ENCODE measurements around the gene MRPS6. TPM values are rescaled to one million over a fixed set of nuclear protein-coding genes. Genes with fewer than 3 reads are reported as not detected.

Gene MRPS6
- total RNA-seq, 1 donor from 2014 or later = 14.2 TPM

DNA sequence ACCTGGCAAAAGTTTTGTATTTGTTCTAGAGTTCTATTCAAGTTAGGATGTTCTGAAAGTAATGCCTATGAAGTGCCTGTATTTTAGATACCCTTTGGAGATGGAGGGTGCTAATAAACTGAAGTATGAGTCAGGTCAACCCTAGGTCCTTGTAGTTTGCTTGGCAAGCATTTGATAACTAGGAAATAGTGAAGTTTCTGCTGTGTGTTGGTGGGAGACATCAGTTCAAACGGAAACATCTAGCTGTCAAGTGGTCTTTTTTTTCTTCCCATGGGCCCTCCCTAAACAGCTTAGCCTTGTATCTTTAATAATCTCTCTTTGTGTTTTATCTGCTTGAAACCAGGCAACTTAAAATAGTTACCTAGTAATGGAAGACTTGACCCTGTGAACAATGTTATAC, 4.5 kb downstream of the MRPS6 start:
- H3K4me3 ChIP-seq (ENCODE audit: low read depth, low read length) = no peak overlapping the region
- no peak for FAIRE-seq
- DNase-seq (ENCODE audit: low read depth) = no peak
- H3K27me3 ChIP-seq (ENCODE audit: control insufficient read depth, insufficient read depth, low read length) = no peaks in the 10 kb centered on the region
- H3K36me3 ChIP-seq (ENCODE audit: control insufficient read depth, insufficient read depth, low read length) = no peaks in the 10 kb centered on the region
- TF ChIP-seq, protein P1, sequence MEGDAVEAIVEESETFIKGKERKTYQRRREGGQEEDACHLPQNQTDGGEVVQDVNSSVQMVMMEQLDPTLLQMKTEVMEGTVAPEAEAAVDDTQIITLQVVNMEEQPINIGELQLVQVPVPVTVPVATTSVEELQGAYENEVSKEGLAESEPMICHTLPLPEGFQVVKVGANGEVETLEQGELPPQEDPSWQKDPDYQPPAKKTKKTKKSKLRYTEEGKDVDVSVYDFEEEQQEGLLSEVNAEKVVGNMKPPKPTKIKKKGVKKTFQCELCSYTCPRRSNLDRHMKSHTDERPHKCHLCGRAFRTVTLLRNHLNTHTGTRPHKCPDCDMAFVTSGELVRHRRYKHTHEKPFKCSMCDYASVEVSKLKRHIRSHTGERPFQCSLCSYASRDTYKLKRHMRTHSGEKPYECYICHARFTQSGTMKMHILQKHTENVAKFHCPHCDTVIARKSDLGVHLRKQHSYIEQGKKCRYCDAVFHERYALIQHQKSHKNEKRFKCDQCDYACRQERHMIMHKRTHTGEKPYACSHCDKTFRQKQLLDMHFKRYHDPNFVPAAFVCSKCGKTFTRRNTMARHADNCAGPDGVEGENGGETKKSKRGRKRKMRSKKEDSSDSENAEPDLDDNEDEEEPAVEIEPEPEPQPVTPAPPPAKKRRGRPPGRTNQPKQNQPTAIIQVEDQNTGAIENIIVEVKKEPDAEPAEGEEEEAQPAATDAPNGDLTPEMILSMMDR (IDR thresholded peaks at IDR 0.05; ENCODE audit: insufficient read depth, low read length, severe bottlenecking) = no peak

DNA sequence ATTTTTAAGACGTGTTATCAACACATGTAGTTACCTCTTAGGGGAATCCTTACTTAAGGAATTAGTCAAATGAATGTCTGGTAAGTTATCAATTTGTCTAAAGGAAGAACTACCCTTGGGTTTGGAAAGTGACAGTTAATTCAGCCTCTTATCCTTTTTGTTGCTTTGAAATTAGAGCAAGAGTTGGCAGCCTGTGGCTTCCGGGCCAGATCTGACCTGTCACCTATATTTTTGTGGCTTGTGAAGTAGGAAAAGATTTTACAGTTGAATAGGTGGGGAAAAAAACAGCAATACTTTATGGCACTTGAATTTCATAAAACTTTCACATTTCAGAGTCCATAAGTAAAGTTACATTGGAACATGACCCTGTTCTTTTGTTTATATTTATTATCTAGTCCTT, 5.5 kb downstream of the MRPS6 start:
- TF ChIP-seq, protein P1 (IDR thresholded peaks at IDR 0.05; ENCODE audit: insufficient read depth, low read length, severe bottlenecking) = no peak
- H3K4me3 ChIP-seq (ENCODE audit: low read depth, low read length) = no peak overlapping the region
- H3K27me3 ChIP-seq (ENCODE audit: control insufficient read depth, insufficient read depth, low read length) = no peaks in the 10 kb centered on the region
- no peak for DNase-seq (ENCODE audit: low read depth)
- H3K36me3 ChIP-seq (ENCODE audit: control insufficient read depth, insufficient read depth, low read length) = no peaks in the 10 kb centered on the region
- no peak for FAIRE-seq

DNA sequence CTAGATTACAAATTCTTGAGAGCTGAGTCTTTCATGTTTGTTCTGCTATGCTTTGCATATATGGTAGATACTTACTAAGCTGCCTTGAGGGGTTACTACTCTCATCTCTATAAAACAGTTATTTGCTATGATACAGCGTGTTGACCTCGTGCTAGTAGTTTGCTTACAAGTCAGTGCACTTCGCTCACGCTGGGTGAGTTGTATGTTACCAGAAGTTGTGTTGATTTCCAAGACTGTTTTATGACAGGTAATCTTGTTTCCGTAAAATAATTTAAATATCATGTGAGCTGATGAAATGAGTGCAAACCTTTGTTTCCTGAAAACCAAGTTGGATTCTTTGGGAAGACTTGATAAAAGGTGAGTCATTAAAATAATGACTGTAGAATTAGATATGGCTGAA, 7.3 kb downstream of the MRPS6 start:
- no peak for FAIRE-seq
- no peaks in the 10 kb centered on the region for H3K27me3 ChIP-seq (ENCODE audit: control insufficient read depth, insufficient read depth, low read length)
- no peak for DNase-seq (ENCODE audit: low read depth)
- TF ChIP-seq, protein P1 (IDR thresholded peaks at IDR 0.05; ENCODE audit: insufficient read depth, low read length, severe bottlenecking) = no peak
- H3K36me3 ChIP-seq (ENCODE audit: control insufficient read depth, insufficient read depth, low read length) = no peaks in the 10 kb centered on the region
- H3K4me3 ChIP-seq (ENCODE audit: low read depth, low read length) = no peak overlapping the region

DNA sequence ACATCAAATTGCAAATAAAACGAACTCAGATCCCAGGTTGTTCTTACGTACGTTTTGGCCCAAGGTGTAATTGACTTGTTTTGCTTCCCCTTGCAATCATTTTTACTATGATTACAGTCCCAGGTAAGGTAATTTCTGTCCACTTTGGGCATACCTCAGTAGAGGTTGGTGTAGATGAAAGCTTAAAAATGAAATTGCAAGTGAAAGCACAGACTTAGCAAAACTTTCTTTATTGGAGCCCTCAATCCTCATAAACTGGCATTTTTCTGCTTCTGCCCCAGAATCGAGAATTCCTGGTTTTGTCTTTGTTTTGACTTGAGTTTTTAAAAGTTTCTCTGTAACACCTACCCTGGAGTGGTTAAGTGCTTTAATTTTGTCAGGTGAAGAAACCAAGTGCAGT, 9.4 kb downstream of the MRPS6 start:
- TF ChIP-seq, protein P1 (IDR thresholded peaks at IDR 0.05; ENCODE audit: insufficient read depth, low read length, severe bottlenecking) = no peak
- FAIRE-seq = no peak
- DNase-seq (ENCODE audit: low read depth) = no peak
- Histone ChIP-seq H3K36me3 (ENCODE audit: control insufficient read depth, insufficient read depth, low read length) (no peaks in the 10 kb centered on the region), H3K4me3 (ENCODE audit: low read depth, low read length) (no peak overlapping the region), H3K27me3 (ENCODE audit: control insufficient read depth, insufficient read depth, low read length) (no peaks in the 10 kb centered on the region)

DNA sequence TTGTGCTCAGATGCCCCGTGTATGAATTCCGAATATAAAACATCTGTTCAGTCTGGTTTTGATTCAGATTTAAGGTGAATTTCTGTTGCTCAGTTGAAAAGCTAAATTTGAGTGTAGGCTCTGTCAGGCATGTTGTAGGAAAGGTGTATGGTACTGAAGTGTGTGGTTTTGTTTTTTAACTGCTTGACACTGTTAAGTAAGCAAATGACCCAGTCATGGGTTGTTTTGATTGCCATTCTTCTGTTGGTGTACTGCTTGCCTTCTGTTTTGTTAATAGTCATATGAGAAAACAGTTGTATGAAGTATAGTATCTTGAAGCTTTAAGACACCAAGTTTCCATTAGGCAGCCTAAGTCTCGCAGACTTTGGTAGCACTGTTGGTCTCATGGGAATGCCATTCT, 10.0 kb downstream of the MRPS6 start:
- no peaks in the 10 kb centered on the region for H3K27me3 ChIP-seq (ENCODE audit: control insufficient read depth, insufficient read depth, low read length)
- no peaks in the 10 kb centered on the region for H3K36me3 ChIP-seq (ENCODE audit: control insufficient read depth, insufficient read depth, low read length)
- TF ChIP-seq, protein P1 (IDR thresholded peaks at IDR 0.05; ENCODE audit: insufficient read depth, low read length, severe bottlenecking) = no peak
- no peak overlapping the region for H3K4me3 ChIP-seq (ENCODE audit: low read depth, low read length)
- FAIRE-seq (no peak), DNase-seq (ENCODE audit: low read depth) (no peak)

DNA sequence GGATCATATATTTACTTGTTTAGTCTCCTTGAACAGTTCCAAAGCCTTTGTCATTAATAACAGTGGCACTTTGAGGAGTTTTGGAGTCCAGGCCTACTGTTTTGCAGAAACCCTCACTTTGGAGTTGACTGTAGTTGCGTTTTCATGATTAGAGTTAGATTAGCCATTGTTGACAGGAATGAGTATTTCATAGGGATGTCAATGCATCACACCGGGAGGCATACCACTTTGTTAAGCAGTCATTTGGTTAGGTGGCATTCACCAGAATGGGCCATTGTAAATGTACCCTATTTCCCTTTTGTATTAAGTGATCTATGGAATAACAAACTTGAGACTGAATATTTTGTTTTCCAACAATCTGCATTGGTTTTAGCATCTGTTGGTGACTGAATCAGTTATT, 11.8 kb downstream of the MRPS6 start:
- FAIRE-seq (no peak), DNase-seq (ENCODE audit: low read depth) (no peak)
- H3K36me3 ChIP-seq (ENCODE audit: control insufficient read depth, insufficient read depth, low read length) = no peaks in the 10 kb centered on the region
- H3K27me3 ChIP-seq (ENCODE audit: control insufficient read depth, insufficient read depth, low read length) = no peaks in the 10 kb centered on the region
- TF ChIP-seq, protein P1 (IDR thresholded peaks at IDR 0.05; ENCODE audit: insufficient read depth, low read length, severe bottlenecking) = no peak
- H3K4me3 ChIP-seq (ENCODE audit: low read depth, low read length) = no peak overlapping the region
